Activated CD8-positive, alpha-beta memory T cell treated with anti-CD3 and anti-CD28 coated beads, Interleukin-2, amount 50 U/mL, for 1 hour (primary cell): ENCODE data around the gene PCBP3.
"Not testable (repeated sequence)": the region's sequence is repeated elsewhere in the genome, so short reads cannot be mapped to it uniquely, and the experiment has no call there.

Experiments
- DNase-seq: peaks from one replicate; pipeline ENCODE4 v3.0.0-alpha.2; 2020; ENCODE audit errors: extremely low read depth

PCBP3 gene

GRCh38 chr21:45875416-45875760 lies 231.9 kb downstream of the PCBP3 start:
- no peak for DNase-seq

DNA sequence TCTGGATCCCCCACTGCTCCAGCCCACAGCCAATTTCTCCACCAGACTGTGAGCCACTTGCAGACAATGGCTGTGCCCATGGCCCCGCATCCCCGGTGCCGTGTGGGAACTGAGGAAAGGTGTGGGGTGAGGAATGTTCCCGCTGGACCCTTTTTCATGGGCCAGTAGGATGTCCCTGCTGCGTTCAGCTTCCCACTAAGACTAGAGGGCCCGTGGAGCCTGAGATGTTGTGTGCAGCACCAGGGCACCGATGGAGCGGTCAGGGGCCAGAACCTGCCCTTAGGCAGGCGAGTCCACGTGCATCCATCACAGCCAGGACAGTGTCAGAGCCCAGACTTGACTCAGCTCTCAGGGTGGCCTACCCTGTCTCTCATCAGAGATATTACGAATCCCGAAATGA lies 232.4 kb downstream of the PCBP3 start:
- DNase-seq, result no peak

DNA sequence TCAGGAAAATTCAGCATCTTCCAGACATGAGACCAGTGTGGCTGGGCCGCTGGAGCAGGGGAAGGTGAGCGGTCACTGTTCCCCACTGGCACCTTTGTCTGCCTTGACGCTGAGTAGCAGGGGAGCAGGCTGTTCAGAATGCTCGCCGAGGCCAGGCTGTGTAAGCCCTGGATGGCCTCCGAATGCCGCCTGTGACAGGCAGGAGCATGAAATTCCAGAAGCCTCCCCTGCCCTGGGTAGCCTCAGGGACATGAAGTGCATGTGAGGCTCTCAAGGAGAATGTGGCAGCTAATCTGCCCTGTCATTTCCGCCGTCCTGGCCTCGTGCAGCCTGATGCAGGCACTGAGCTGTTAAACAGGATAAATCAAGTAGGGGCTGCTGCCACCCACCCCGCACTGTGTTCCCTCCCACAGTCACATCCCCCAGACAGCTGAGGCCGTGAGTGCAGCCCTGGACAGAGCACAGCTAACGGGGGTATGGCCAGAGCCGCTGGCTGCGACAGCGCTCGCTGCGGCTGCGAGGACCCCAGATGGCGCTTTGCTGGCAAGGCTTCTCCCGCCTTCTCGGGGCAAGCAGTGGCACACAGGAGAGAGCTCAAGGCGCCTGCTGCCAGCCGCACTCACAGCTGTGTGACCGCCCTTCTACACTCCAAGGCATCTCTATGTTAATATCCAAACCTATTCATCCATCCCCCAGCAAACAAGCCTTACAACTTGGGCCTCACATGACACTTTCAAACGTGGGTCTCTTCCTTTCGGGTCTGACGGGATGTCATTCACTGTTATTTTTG lies 233.1 kb downstream of the PCBP3 start:
- no peak for DNase-seq

GRCh38 chr21:45877171-45877438 lies 233.6 kb downstream of the PCBP3 start:
- DNase-seq, result no peak

DNA sequence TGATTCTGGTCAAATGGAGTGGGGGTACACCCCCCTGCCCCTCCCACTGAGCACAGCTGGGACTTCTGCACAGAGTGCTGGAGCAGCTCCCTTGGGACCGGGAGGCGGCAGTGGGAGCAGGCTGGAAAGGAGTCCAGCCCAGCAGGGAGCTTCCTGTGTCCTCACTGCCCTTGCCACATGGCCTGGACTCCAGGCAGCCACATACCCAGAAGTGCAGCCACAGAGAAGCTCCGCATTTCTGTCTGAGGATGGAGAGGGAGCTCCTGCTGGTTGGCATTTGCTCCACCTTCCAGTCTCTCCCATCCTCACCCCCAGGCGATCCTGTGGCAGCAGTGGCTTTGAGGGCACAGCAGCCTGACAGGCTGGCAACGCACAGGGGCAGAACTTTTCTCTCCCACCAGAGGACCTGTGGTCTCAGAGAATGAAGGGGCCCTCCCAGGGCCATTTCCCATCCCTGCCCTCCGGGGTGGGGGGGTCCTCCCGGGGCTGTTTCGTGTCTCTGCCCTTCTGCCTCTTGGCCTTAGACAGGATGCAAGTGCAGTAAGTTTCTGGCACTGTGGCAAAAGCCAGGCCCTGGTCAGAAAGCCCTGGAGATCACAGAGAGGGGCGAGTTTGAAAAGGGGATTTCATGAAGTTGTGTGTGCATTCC lies 234.4 kb downstream of the PCBP3 start:
- DNase-seq, result no peak

DNA sequence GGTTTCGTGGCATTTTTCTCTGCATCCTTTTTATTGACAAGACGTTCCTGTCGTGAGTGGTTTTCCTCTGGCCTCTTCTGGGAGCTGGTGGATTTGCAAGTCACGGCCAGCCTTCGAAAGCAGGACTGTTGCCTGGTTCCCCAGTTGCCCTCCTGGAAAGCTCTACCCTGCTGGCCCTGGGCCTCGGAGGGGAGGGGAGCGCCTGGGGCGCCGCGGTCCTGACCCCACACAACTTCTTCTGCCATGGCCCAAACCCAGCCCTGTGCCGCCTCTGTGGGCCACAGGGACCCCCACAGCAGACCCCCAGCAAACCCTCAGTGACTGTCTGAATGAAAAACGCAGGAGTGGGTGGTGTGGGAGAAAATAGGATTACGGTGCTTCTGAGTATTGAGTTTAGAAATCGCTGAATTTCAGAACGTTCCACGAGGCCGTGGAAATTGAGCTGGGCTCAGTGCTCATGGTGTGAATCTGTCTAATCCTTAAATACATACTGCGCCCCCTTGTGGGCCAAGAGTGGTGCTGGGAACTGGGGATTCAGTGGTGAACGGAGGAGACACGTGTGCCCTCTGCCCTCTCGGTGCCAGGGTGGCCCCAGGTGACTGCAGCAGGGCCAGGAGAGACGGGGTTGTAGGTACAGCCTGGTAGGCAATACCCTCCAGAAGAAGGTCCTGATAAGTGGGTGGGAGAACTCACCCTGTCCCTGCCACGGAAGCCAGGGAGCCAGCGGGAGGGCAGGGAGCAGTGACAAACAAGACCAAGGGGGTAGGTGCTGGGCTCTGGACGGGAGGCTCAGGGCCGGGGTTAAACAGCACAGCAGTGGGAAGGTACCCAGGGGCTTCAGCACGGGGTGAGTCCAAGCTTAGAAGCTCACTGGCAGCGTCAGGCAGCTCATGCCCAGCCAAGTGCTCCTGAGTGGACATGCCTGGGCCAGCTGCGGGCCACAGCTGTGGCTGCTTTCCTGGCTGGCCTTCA lies 236.9 kb downstream of the PCBP3 start:
- DNase-seq, result peak; percentile 45

- DNase-seq, result no peak
Observed at GRCh38 chr21:45882645-45883044, 239.1 kb downstream of the PCBP3 start.

GRCh38 chr21:45883090-45883489 lies 239.6 kb downstream of the PCBP3 start:
- no peak for DNase-seq

GRCh38 chr21:45885597-45885929 lies 242.0 kb downstream of the PCBP3 start:
- DNase-seq, result no peak

DNA sequence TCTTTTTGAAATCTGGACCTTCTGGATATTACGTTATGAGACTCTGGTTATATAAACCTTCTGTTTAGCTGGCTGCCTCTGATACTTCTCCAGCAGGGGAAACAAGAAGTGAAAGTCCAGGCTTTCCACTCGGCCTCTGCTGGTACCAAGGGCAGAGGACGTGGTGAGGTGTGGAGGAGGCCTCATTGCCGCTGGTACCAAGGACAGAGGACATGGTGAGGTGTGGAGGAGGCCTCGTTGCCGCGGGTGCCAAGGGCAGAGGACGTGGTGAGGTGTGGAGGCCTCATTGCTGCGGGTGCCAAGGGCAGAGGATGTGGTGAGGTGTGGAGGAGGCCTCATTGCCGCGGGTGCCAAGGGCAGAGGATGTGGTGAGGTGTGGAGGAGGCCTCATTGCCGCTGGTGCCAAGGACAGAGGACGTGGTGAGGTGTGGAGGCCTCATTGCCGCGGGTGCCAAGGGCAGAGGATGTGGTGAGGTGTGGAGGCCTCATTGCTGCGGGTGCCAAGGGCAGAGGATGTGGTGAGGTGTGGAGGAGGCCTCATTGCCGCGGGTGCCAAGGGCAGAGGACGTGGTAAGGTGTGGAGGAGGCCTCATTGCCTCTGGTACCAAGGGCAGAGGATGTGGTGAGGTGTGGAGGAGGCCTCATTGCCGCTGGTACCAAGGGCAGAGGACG lies 242.5 kb downstream of the PCBP3 start:
- DNase-seq, result not testable (repeated sequence)

DNA sequence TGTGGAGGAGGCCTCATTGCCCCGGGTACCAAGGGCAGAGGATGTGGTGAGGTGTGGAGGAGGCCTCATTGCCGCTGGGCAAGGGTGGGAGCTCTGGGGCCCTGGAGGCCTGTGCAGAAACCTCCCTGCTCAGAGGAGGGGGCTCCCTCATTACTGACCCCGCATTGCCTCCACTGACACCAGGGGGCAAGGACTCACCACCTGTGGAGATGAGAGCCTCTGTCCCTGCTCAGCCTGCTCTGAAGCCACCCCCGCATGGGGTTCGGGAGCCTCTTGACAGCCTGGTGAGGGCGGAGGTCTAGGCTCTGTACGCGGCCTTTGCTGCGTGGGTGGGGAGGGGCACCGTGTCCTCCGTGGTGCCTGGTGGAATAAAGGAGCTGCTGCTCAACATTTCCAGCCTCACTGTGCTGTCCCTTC lies 243.1 kb downstream of the PCBP3 start:
- DNase-seq, result no peak

GRCh38 chr21:45887120-45887611 lies 243.6 kb downstream of the PCBP3 start:
- no peak for DNase-seq

DNA sequence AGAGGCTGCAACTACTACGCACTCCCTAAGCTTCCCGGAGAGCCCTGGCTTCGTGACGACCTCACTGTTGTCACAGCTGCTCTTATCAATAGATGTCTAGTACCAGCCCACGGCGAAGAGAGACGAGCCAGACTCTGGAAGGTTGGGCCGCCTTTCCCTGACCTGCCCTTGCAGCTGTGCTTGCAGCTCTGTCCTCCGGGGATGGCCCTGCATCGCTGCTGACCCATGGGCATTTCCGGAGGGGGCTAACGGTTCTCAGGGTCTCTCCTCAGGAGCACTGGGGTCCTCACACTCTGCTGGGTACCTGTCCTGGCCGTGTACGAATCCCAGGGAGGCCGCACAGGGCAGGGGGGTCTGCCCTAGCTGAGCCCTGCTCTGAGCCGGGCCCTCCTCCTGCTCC lies 244.3 kb downstream of the PCBP3 start:
- DNase-seq, result no peak

GRCh38 chr21:45888386-45889009 lies 245.0 kb downstream of the PCBP3 start:
- DNase-seq, result no peak

GRCh38 chr21:45889256-45889655 lies 245.7 kb downstream of the PCBP3 start:
- DNase-seq, result no peak

DNA sequence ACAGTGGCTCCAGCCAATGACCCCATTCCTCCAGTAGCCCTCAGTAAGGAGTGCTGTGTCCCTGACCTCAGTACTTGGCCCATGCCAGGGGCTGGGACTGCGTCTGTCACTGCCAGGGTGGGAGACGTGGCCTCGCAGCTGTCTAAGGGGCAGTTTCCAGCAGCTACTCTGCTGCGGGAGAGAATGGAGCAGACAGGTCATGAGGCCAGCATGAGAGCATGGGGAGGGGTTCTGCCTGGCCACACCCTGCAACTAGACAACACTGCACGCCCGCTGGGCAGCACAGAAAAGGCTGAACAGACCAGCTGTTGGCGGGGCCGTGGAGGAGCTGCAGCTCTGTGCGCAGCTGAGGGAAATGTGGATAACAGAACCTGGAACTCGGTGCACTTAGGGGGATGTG lies 246.4 kb downstream of the PCBP3 start:
- DNase-seq, result no peak

GRCh38 chr21:45891388-45892155 lies 248.0 kb downstream of the PCBP3 start:
- no peak for DNase-seq

DNA sequence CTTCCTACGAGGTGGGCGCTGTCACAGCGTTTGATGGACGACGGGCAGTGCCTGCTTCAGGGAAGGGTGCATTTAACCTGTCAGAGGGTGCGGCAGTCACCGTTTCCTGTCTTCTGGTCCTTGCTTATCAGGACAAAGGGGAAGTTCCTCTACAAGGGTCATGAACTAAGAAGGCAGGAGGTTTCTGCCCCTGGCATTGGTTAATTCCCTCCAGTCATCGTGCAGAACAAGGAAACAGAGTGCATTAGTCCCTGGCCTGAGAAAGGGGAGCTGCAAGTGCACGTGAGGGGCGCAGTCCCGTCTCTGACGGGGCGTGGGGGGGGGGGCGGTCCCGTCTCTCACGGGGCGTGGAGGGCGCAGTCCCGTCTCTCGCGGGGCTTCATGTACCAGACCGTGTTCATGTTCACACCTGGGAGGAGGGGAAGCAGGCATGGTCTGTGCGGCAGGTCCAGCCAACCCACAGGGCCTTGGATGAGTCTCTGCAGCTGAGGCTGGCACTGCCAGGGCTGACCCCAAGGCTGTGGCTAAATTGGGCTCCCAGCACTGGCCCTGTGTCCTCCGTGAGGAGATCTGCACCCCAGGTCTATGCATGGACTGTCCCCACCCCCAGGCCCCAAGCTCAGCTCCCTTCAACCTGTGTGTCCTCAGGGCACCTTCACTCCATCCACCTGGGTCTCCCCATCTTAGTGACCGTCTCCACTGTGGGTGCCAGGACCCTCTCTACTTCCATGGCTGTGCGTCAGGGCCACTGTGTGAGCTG lies 248.8 kb downstream of the PCBP3 start:
- DNase-seq, result no peak

DNA sequence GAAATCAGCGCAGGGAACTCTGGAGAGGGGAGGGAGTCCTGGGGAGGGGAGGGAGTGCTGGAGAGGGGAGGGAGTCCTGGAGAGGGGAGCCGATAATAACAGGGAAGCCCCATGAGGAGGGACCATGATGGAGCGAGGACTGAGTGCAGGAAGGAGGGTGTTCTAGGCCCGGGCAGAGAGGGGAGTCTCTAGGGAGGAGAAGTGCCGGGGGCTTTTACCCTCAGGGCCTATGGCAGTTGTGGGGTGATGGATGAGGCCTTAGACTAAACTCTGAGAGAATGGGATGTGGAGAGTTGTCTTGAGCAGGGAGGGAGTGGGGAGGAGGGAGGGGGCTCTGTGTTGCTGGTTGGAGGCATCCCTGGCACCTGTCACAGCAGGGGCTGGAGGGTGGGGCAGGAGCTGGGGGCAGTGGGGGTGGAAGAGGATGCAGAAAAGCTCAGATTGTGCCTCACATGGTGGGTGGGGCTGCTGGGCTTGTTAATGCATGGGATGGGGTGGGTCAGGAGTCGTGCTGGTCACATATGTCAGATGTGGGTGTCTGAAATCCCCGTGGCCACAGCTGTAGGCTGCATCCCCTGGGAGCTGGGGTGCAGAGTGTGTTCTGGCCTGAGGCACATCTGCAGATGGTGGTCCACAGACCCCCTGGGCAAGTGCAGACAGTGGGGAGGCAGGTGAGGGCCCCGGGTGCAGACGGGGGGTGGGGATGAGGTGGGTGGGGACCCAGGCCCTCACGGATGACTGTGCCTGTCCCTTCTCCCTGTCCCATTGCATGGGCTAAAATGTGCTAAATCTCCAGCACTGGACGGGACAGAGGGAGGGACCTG lies 249.6 kb downstream of the PCBP3 start:
- no peak for DNase-seq
